Esophagus muscularis mucosa (tissue), 3 donors: ENCODE results near the gene UBE2S.

ENCODE experiments used
- CTCF ChIP-seq, 3 experiments: fragments of 200-600 bp in 2 of 3; fragments of 450-650 bp in 1 of 3; sonication (generic) in 2 of 3; IDR thresholded peaks; one replicate each; pipeline ENCODE4 v1.5.1; 2017 to 2019; ENCODE audit warnings: antibody characterized with exemption in 3 of 3, mild to moderate bottlenecking in 2 of 3, moderate library complexity in 1 of 3
- POLR2AphosphoS5 ChIP-seq, 2 donors: sonication (generic); formaldehyde crosslinking; IDR thresholded peaks; one replicate each; pipeline ENCODE4 v1.6.1; 2017; ENCODE audit warnings: antibody characterized with exemption in 2 of 2

- no peak for TF ChIP-seq CTCF (IDR thresholded peaks at IDR 0.05)
- TF ChIP-seq POLR2AphosphoS5 (IDR thresholded peaks at IDR 0.05): no peak
Observed at GRCh38 chr19:55405638-55406037, 1.9 kb downstream of the UBE2S start.
